H1 (cell line): ENCODE measurements around the gene PTGES. TPM values are rescaled to one million over a fixed set of nuclear protein-coding genes. Genes with fewer than 3 reads are reported as not detected.

ENCODE experiments used
- CTCF ChIA-PET: fragments of 300-600 bp; sonication (Branson Sonifier 250); formaldehyde crosslinking; loops from one replicate; lab custom pipeline; 2021; ENCODE audit not compliant: partially characterized antibody; lab: Charles Lee
- POLR2A ChIA-PET: fragments of 300-600 bp; sonication (Branson Sonifier 250); formaldehyde crosslinking; loops from one replicate; lab custom pipeline; 2021; ENCODE audit warnings: inconsistent platforms; ENCODE audit not compliant: partially characterized antibody; lab: Charles Lee
- DNase-seq, 2 experiments: peaks; one replicate each; pipeline versions ENCODE4 v3.0.0 to v3.0.0-alpha.2; 2010 to 2022; ENCODE audit warnings: low spot score in 2 of 2, low read depth in 1 of 2, mixed read lengths in 1 of 2
- FAIRE-seq: peaks from 2 replicates; lab custom pipeline; 2011; peaks lifted over from hg19 to GRCh38; lab: Jason Lieb, UNC
- H2AFZ ChIP-seq: 2 replicates; pipeline ENCODE4 v1.8.1; 2012; ENCODE audit warnings: low read length, inconsistent platforms
- H2AK5ac ChIP-seq: 2 replicates; pipeline ENCODE4 v1.6.1; 2013; ENCODE audit warnings: low read depth, low read length
- H2BK120ac ChIP-seq: replicated peaks from 2 replicates; pipeline ENCODE3; 2013; ENCODE audit warnings: low read depth, low read length, inconsistent platforms
- H2BK12ac ChIP-seq: 2 replicates; pipeline ENCODE4 v1.6.1; 2013; ENCODE audit warnings: low read depth, low read length
- H2BK15ac ChIP-seq: 2 replicates; pipeline ENCODE4 v1.6.1; 2013; ENCODE audit warnings: low read length
- H2BK20ac ChIP-seq: 2 replicates; pipeline ENCODE4 v1.6.1; 2013; ENCODE audit warnings: low read length
- H2BK5ac ChIP-seq: 2 replicates; pipeline ENCODE4 v1.6.1; 2013; ENCODE audit warnings: low read depth, low read length
- H3K14ac ChIP-seq: 2 replicates; pipeline ENCODE4 v1.6.1; 2013; ENCODE audit warnings: inconsistent platforms; ENCODE audit not compliant: insufficient read length
- H3K18ac ChIP-seq: 2 replicates; pipeline ENCODE4 v1.6.1; 2013; ENCODE audit warnings: low read length; ENCODE audit errors: extremely low read depth
- H3K23ac ChIP-seq: 2 replicates; pipeline ENCODE4 v1.6.1; 2013; ENCODE audit warnings: inconsistent platforms; ENCODE audit not compliant: insufficient read length
- H3K23me2 ChIP-seq: 2 replicates; pipeline ENCODE4 v1.6.1; 2013; ENCODE audit warnings: low read depth, low read length
- H3K27ac ChIP-seq: 2 replicates; pipeline ENCODE4 v1.6.1; 2011; ENCODE audit warnings: low read depth, low read length, inconsistent platforms
- H3K27me3 ChIP-seq, 4 experiments: replicated peaks in 1 of 4; 1 replicate in 1 of 4; 2 replicates in 3 of 4; pipeline versions ENCODE4 v1.6.1 to v1.8.1; 2011 to 2013; ENCODE audit warnings: low read length in 3 of 4, mild to moderate bottlenecking in 3 of 4, inconsistent platforms in 2 of 4, mixed read lengths in 2 of 4, moderate library complexity in 1 of 4; ENCODE audit not compliant: control insufficient read depth in 3 of 4, insufficient read depth in 3 of 4; ENCODE audit errors: extremely low read depth in 1 of 4
- H3K36me3 ChIP-seq, 4 experiments: 2 replicates each; pipeline versions ENCODE4 v1.6.1 to v1.8.1; 2011 to 2013; ENCODE audit warnings: mild to moderate bottlenecking in 4 of 4, low read length in 3 of 4, moderate library complexity in 2 of 4, control low read depth in 1 of 4, inconsistent platforms in 1 of 4; ENCODE audit not compliant: insufficient read depth in 4 of 4, control insufficient read depth in 2 of 4
- H3K4ac ChIP-seq: replicated peaks from 2 replicates; pipeline ENCODE3; 2013; ENCODE audit warnings: low read length, low read depth, mixed read lengths, inconsistent platforms; ENCODE audit not compliant: insufficient read length
- H3K4me1 ChIP-seq, 4 experiments: replicated peaks in 1 of 4; 1 replicate in 1 of 4; 2 replicates in 3 of 4; pipeline versions ENCODE4 v1.6.1 to v1.8.1; 2011 to 2013; ENCODE audit warnings: low read length in 3 of 4, inconsistent platforms in 2 of 4, mixed read lengths in 1 of 4; ENCODE audit not compliant: insufficient read depth in 4 of 4, control insufficient read depth in 3 of 4
- H3K4me2 ChIP-seq, 2 experiments: 2 replicates each; pipeline versions ENCODE4 v1.6.1 to v1.8.1; 2011 to 2013; ENCODE audit warnings: low read depth in 2 of 2, low read length in 2 of 2, control low read depth in 1 of 2, inconsistent platforms in 1 of 2, mild to moderate bottlenecking in 1 of 2; ENCODE audit not compliant: insufficient read depth in 1 of 2
- H3K4me3 ChIP-seq, 4 experiments: fragments of 200-600, 300-600 bp in 1 of 4; sonication (generic), shearing (Covaris generic), sonication (Bioruptor Twin) in 1 of 4; 2 replicates each; pipeline versions ENCODE4 v1.5.1 to v1.8.1; 2011 to 2016; ENCODE audit warnings: low read length in 4 of 4, low read depth in 3 of 4, control low read depth in 2 of 4, inconsistent platforms in 2 of 4, mild to moderate bottlenecking in 2 of 4, mixed read lengths in 1 of 4, moderate library complexity in 1 of 4; ENCODE audit not compliant: insufficient read depth in 2 of 4; ENCODE audit errors: extremely low read depth in 1 of 4
- H3K56ac ChIP-seq: replicated peaks from 2 replicates; pipeline ENCODE3; 2013; ENCODE audit warnings: low read depth, mild to moderate bottlenecking, mixed read lengths, low read length, inconsistent platforms; ENCODE audit not compliant: insufficient read length
- H3K79me1 ChIP-seq: 2 replicates; pipeline ENCODE4 v1.6.1; 2013; ENCODE audit warnings: low read depth, low read length, control low read depth
- H3K79me2 ChIP-seq, 2 experiments: 2 replicates each; pipeline versions ENCODE4 v1.6.1 to v1.8.1; 2012 to 2013; ENCODE audit warnings: low read length in 2 of 2, mild to moderate bottlenecking in 2 of 2, inconsistent platforms in 1 of 2; ENCODE audit not compliant: insufficient read depth in 2 of 2, control insufficient read depth in 1 of 2
- H3K9ac ChIP-seq, 4 experiments: replicated peaks in 1 of 4; 1 replicate in 1 of 4; 2 replicates in 3 of 4; pipeline versions ENCODE4 v1.6.1 to v1.8.1; 2011 to 2013; ENCODE audit warnings: low read depth in 3 of 4, low read length in 3 of 4, control low read depth in 2 of 4, mild to moderate bottlenecking in 2 of 4, moderate library complexity in 2 of 4, inconsistent platforms in 1 of 4; ENCODE audit errors: extremely low read depth in 1 of 4
- H3K9me3 ChIP-seq, 2 experiments: 2 replicates each; pipeline versions ENCODE4 v1.6.1 to v1.8.1; 2012 to 2013; ENCODE audit warnings: mild to moderate bottlenecking in 2 of 2, moderate library complexity in 2 of 2, control low read depth in 1 of 2, inconsistent platforms in 1 of 2, low read depth in 1 of 2, low read length in 1 of 2, mixed read lengths in 1 of 2; ENCODE audit not compliant: insufficient read depth in 2 of 2
- H4K20me1 ChIP-seq, 2 experiments: replicated peaks in 1 of 2; 2 replicates each; pipeline versions ENCODE3 to v1.8.1; 2011 to 2013; ENCODE audit warnings: inconsistent platforms in 2 of 2, low read length in 2 of 2, mild to moderate bottlenecking in 1 of 2; ENCODE audit not compliant: insufficient read depth in 2 of 2, control insufficient read depth in 1 of 2
- H4K5ac ChIP-seq: 2 replicates; pipeline ENCODE4 v1.6.1; 2013; ENCODE audit warnings: low read length, low read depth, mixed read lengths, inconsistent platforms; ENCODE audit not compliant: insufficient read length
- H4K8ac ChIP-seq: 2 replicates; pipeline ENCODE4 v1.8.0; 2013; ENCODE audit warnings: mild to moderate bottlenecking, moderate library complexity, low read length, inconsistent platforms; ENCODE audit not compliant: insufficient read depth; ENCODE audit errors: extremely low read depth
- H4K91ac ChIP-seq: replicated peaks from 2 replicates; pipeline ENCODE3; 2013; ENCODE audit warnings: low read length, mixed read lengths, inconsistent platforms; ENCODE audit not compliant: insufficient read length
- CBX8 ChIP-seq: fragments of 300-800, 300-1000 bp; sonication (generic); IDR thresholded peaks from 2 replicates; pipeline ENCODE4 v1.7.1; 2016; ENCODE audit warnings: low read depth, low read length, borderline replicate concordance
- GABPA ChIP-seq: IDR thresholded peaks from 2 replicates; pipeline ENCODE4 v1.6.1; 2011; ENCODE audit warnings: mild to moderate bottlenecking, low read length, moderate library complexity, borderline replicate concordance; ENCODE audit not compliant: insufficient read depth
- GTF2F1 ChIP-seq: IDR thresholded peaks from 2 replicates; pipeline ENCODE4 v1.6.1; 2012; ENCODE audit warnings: low read depth, low read length, improper control_type of control experiment, borderline replicate concordance
- HDAC2 ChIP-seq, 2 experiments: fragments of 300-600 bp in 1 of 2; sonication (generic) in 1 of 2; IDR thresholded peaks; 2 replicates each; pipeline ENCODE4 v1.6.1; 2011 to 2012; ENCODE audit warnings: low read depth in 2 of 2, low read length in 2 of 2, mild to moderate bottlenecking in 2 of 2, moderate library complexity in 2 of 2, borderline replicate concordance in 1 of 2, inconsistent platforms in 1 of 2
- KDM1A ChIP-seq: fragments of 200-600, 300-600 bp; sonication (generic); IDR thresholded peaks from 2 replicates; pipeline ENCODE4 v1.7.1; 2016; ENCODE audit warnings: mild to moderate bottlenecking, low read length, borderline replicate concordance
- SIN3A ChIP-seq, 2 experiments: IDR thresholded peaks in 1 of 2; conservative IDR thresholded peaks in 1 of 2; 2 replicates each; pipeline ENCODE4 v1.6.1; 2011 to 2012; ENCODE audit warnings: low read length in 2 of 2, improper control_type of control experiment in 1 of 2, low read depth in 1 of 2, mild to moderate bottlenecking in 1 of 2
- SIRT6 ChIP-seq: IDR thresholded peaks from one replicate; pipeline ENCODE4 v1.7.1; 2012; ENCODE audit warnings: low read length, inconsistent platforms
- SP4 ChIP-seq: IDR thresholded peaks from 2 replicates; pipeline ENCODE4 v1.6.1; 2012; ENCODE audit warnings: low read length, inconsistent platforms
- TEAD4 ChIP-seq: IDR thresholded peaks from 2 replicates; pipeline ENCODE4 v1.6.1; 2012; ENCODE audit warnings: low read depth, low read length, inconsistent platforms, mixed read lengths
- YY1 ChIP-seq: IDR thresholded peaks from 2 replicates; pipeline ENCODE4 v1.6.1; 2011; ENCODE audit warnings: low read depth, mild to moderate bottlenecking, low read length
- WGBS, 2 experiments: shearing (Covaris generic) in 1 of 2; methylation state at CpG; one replicate each; pipeline versions ENCODE4 v1.1.6 to v1.1.7; 2013 to 2015; ENCODE audit warnings: low lambda C conversion rate in 2 of 2, mixed read lengths in 2 of 2, inconsistent platforms in 1 of 2, low coverage in 1 of 2, missing lambda C conversion rate in 1 of 2; ENCODE audit not compliant: insufficient replicate concordance in 2 of 2, insufficient coverage in 1 of 2, insufficient read length in 1 of 2; ENCODE audit errors: extremely low coverage in 1 of 2, missing lambda C conversion rate in 1 of 2; 5-methylcytosine and 5-hydroxymethylcytosine counted together
- polyA plus RNA-seq, 7 experiments: library from polyadenylated mRNA; depleted of rRNA in 3 of 7; stranded (reverse) in 5 of 7; unstranded in 2 of 7; fragments of >200 nt in 5 of 7; fragments of 200-250 nt in 2 of 7; gene quantifications; 1 replicate in 5 of 7; 2 replicates in 1 of 7; 4 replicates in 1 of 7; pipeline versions ENCODE4 v1.2.1 to v1.2.3, GENCODE V29; 2011 to 2013; ENCODE audit warnings: missing spikeins in 2 of 7, mixed read lengths in 2 of 7
- total RNA-seq: library from RNA; stranded (reverse); fragmentation: NEBNext Ultra II Directional; extraction: Animal tissue kit (Norgen Biotek cat#: 25700); gene quantifications from 2 replicates; pipeline ENCODE4 v1.2.1, GENCODE V29; 2021
- TF ChIP-seq, protein P1 (sequence below): IDR thresholded peaks from 2 replicates; pipeline ENCODE4 v1.6.1; 2012; ENCODE audit warnings: inconsistent platforms

The PTGES gene
- total and polyA plus RNA-seq, 2 of the 8 experiments (the other 6 are each of a cell fraction or from before 2014, with no cell fraction given) = 3.2 to 5.1 TPM

DNA sequence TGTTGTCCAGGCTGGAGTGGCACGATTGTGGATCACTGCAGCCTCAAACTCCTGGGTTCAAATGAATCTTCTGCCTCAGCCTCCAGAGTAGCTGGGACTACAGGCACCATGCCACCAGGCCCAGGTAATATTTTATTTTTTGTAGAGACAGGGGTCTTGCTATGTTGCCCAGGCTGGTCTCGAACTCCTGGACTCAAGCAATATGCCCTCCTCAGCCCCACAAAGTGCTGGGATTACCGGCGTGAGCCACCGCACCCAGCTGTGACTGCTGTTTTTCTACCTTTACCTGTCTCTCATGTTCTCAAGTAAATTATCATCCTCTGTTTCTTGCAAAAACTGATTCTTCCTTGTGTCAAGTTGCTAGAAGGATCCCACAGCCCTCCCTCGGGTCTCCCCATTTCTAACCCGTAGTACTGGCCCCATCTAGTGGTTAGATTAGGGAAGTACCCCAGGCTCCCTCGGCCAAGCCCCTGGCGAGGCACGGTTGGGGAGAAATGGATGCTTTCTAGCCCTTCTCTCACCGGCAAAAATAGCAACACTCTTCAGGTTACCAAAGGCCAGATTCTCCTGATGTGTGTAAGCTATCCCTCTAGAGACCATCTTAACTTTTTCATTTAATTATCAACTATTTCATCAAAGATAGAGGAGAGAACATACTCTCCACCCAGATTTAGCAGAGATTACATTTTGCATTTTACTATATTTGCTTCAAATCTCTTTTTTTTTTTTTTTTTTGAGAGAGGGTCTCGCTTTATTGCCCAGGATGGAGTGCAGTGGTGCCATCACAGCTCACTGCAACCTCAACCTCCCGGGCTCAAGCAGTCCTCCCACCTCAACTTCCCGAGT is 30.9 kb upstream of the PTGES start:
- Histone ChIP-seq H2BK12ac (0 out of 2 replicates have a peak overlapping the region, but pooled peaks have one; percentile 27), H2BK20ac (no peak overlapping the region), H3K4ac (no peak overlapping the region), H4K20me1 (no peaks in the 10 kb centered on the region), H3K27ac (no peak overlapping the region), H2BK15ac (no peak overlapping the region), H3K4me3 (no peak overlapping the region), H4K5ac (no peak overlapping the region), H3K79me2 (no peaks in the 10 kb centered on the region), H2AK5ac (no peak overlapping the region), H3K23ac (no peak overlapping the region), H3K4me1 (no peaks in the 10 kb centered on the region), H3K9ac (no peak overlapping the region), H3K27me3 (no peaks in the 10 kb centered on the region), H4K91ac (no peak overlapping the region), H4K8ac (no peak overlapping the region), H2AFZ (no peak overlapping the region), H3K18ac (no peak overlapping the region), H3K36me3 (no peaks in the 10 kb centered on the region), H3K56ac (no peak overlapping the region), H3K23me2 (no peaks in the 10 kb centered on the region), H3K4me2 (no peak overlapping the region), H3K9me3 (no peaks in the 10 kb centered on the region), H3K79me1 (no peaks in the 10 kb centered on the region), H3K14ac (no peak overlapping the region), H2BK120ac (no peak overlapping the region), H2BK5ac (no peak overlapping the region)
- DNase-seq (peak; percentile 44 to 92), FAIRE-seq (peak; percentile 79)
- 34% methylated on average over 13 of the region's 14 CpGs; no CpG with 5 or more reads in 1 of the 2 experiments for WGBS, 2 experiments
- ChIA-PET POLR2A (interaction anchor here (1.3 kb wide), 1 partner anchor 57 kb away, joined by 3 read pairs; no protein-coding TSS in a partner anchor), CTCF (interaction anchor here (0.7 to 12.8 kb wide), 34 partner anchors 8 to 645 kb away, joined by 3 to 250 read pairs (median 5); partner anchors contain the start of genes C9orf50 and PRRX2)
- TF ChIP-seq SIRT6 (no peak), YY1 (no peak), GTF2F1 (no peak), CBX8 (no peak), SP4 (no peak), KDM1A (peak; percentile 79; the same call in 1 of the 2 replicates), HDAC2 (IDR thresholded peaks at IDR 0.05; ENCODE audit: borderline replicate concordance in 1 of 2, low read depth in 2 of 2, low read length in 2 of 2) (no peak), SIN3A (conservative IDR thresholded peaks at IDR 0.05 in 1 of 2, IDR thresholded peaks at IDR 0.05 in 1 of 2; ENCODE audit: low read depth in 1 of 2, low read length in 2 of 2) (0 out of 4 replicates have a peak, but pooled peaks of 1 of the 2 experiments have one; percentile 54), GABPA (no peak), TEAD4 (no peak)
- TF ChIP-seq, protein P1, sequence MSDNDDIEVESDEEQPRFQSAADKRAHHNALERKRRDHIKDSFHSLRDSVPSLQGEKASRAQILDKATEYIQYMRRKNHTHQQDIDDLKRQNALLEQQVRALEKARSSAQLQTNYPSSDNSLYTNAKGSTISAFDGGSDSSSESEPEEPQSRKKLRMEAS = no peak
